ENCODE results near the gene TMEM266.

DNA sequence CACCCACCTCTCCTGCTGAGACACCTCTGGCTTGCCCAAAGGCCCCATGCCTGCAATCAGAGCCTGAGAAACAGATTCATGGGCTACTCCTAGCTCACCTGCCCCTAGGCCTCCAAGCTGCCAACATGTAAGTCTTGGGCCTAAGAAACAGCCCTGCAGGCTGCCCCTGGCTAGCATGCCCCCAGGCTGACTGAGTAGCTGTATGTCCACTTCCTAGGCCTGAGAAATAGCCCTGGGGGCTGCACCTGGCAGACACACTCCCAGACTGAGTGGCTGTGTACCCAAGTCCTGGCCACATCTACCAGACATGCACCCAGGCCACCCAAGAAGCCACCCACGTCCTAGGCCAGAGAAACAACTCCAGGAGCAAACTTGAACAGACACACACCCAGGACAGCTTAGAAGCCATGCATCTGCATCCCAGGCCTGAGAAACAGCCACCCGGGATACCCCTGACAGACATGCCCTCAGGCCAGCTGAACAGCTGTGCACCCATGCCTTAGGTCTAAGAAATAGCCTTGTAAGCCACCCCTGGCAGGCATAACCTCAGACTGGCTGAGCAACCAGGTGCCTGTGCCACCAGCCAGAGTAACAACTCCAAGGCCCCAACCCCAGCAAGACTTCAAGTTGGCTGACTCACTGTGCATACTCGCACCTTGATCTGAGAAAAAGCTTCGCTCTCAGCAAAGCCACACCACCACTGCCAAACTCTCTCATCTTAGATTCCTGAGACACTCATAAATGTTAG is 35.6 kb upstream of the TMEM266 start:
- TF ChIP-seq, protein P1, sequence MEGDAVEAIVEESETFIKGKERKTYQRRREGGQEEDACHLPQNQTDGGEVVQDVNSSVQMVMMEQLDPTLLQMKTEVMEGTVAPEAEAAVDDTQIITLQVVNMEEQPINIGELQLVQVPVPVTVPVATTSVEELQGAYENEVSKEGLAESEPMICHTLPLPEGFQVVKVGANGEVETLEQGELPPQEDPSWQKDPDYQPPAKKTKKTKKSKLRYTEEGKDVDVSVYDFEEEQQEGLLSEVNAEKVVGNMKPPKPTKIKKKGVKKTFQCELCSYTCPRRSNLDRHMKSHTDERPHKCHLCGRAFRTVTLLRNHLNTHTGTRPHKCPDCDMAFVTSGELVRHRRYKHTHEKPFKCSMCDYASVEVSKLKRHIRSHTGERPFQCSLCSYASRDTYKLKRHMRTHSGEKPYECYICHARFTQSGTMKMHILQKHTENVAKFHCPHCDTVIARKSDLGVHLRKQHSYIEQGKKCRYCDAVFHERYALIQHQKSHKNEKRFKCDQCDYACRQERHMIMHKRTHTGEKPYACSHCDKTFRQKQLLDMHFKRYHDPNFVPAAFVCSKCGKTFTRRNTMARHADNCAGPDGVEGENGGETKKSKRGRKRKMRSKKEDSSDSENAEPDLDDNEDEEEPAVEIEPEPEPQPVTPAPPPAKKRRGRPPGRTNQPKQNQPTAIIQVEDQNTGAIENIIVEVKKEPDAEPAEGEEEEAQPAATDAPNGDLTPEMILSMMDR (IDR thresholded peaks at IDR 0.05 in 8 of 11, conservative IDR thresholded peaks at IDR 0.05 in 3 of 11) = no peak
- TF ChIP-seq POLR2A (IDR thresholded peaks at IDR 0.05) (no peak), POLR2AphosphoS5 (IDR thresholded peaks at IDR 0.05) (no peak)

All from spleen (tissue), 7 donors.